ENCODE measurements around the gene KRTAP1-4. TPM values are rescaled to one million over a fixed set of nuclear protein-coding genes. Genes with fewer than 3 reads are reported as not detected.

The KRTAP1-4 gene
- total RNA-seq, 1 experiment from 2014 or later = not detected

GRCh38 chr17:40996829-40997228, 33.2 kb downstream of the KRTAP1-4 start:
- ChIA-PET CTCF (no interaction called here), POLR2A (ENCODE audit: low non-redundant PET) (no interaction called here)
- no TSS peak for BruUV-seq (replicated peaks)

DNA sequence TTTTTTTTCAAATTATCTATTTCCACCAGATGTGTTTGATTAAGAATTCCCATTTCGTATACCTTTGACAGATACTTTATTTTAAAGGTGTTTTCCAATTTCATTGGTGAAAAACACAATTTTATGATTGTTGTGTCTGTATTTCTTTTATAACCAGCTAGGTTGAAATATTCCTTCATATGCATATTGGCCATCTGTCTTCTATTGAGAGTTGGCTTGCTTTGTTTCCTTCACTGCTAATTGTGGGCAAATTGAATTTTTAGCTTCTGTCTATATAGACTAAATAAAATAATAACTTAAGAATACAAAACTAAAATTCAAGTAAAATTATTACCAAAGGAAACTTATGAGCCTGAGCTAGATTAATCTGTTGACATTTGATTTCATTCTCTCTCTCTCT, 34.9 kb downstream of the KRTAP1-4 start:
- CTCF ChIA-PET = no interaction called here
- POLR2A ChIA-PET (ENCODE audit: low non-redundant PET) = no interaction called here
- no peak for DNase-seq (ENCODE audit: low spot score)
- intact Hi-C loops (cut with micrococcal nuclease; ENCODE audit: unreplicated experiment) = no loop called here
- H3K9me3 ChIP-seq (ENCODE audit: low read depth, low read length, poor library complexity, severe bottlenecking) = no peaks in the 10 kb centered on the region
- H3K4me1 ChIP-seq (ENCODE audit: insufficient read depth, low read length, poor library complexity, severe bottlenecking) = no peaks in the 10 kb centered on the region
- H3K27ac ChIP-seq (ENCODE audit: low read depth, low read length, poor library complexity, severe bottlenecking) = no peak overlapping the region
- no peak overlapping the region for H3K4me3 ChIP-seq (ENCODE audit: low read depth, low read length, poor library complexity, severe bottlenecking)
- no TSS peak for BruUV-seq (replicated peaks)
- H3K36me3 ChIP-seq (ENCODE audit: insufficient read depth, low read length, poor library complexity, severe bottlenecking) = no peaks in the 10 kb centered on the region
- no peaks in the 10 kb centered on the region for H3K27me3 ChIP-seq (replicated peaks; ENCODE audit: insufficient read depth, low read depth, low read length, poor library complexity)
- TF ChIP-seq, protein P1, sequence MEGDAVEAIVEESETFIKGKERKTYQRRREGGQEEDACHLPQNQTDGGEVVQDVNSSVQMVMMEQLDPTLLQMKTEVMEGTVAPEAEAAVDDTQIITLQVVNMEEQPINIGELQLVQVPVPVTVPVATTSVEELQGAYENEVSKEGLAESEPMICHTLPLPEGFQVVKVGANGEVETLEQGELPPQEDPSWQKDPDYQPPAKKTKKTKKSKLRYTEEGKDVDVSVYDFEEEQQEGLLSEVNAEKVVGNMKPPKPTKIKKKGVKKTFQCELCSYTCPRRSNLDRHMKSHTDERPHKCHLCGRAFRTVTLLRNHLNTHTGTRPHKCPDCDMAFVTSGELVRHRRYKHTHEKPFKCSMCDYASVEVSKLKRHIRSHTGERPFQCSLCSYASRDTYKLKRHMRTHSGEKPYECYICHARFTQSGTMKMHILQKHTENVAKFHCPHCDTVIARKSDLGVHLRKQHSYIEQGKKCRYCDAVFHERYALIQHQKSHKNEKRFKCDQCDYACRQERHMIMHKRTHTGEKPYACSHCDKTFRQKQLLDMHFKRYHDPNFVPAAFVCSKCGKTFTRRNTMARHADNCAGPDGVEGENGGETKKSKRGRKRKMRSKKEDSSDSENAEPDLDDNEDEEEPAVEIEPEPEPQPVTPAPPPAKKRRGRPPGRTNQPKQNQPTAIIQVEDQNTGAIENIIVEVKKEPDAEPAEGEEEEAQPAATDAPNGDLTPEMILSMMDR (conservative IDR thresholded peaks at IDR 0.05; ENCODE audit: low read depth, low read length) = no peak
- TF ChIP-seq EZH2 (IDR thresholded peaks at IDR 0.05; ENCODE audit: borderline replicate concordance, low read depth, low read length, poor library complexity, severe bottlenecking) = no peak

More at GRCh38 chr17:40996829-40997228, 33.2 kb downstream of the KRTAP1-4 start:
- no peak overlapping the region for H3K27ac ChIP-seq (ENCODE audit: low read depth, low read length, poor library complexity, severe bottlenecking)
- intact Hi-C loops (cut with micrococcal nuclease; ENCODE audit: unreplicated experiment) = no loop called here
- TF ChIP-seq, protein P1 (conservative IDR thresholded peaks at IDR 0.05; ENCODE audit: low read depth, low read length) = no peak
- TF ChIP-seq EZH2 (IDR thresholded peaks at IDR 0.05; ENCODE audit: borderline replicate concordance, low read depth, low read length, poor library complexity, severe bottlenecking) = no peak
- H3K4me3 ChIP-seq (ENCODE audit: low read depth, low read length, poor library complexity, severe bottlenecking) = no peak overlapping the region
- no peaks in the 10 kb centered on the region for H3K4me1 ChIP-seq (ENCODE audit: insufficient read depth, low read length, poor library complexity, severe bottlenecking)
- H3K36me3 ChIP-seq (ENCODE audit: insufficient read depth, low read length, poor library complexity, severe bottlenecking) = no peaks in the 10 kb centered on the region
- no peaks in the 10 kb centered on the region for H3K9me3 ChIP-seq (ENCODE audit: low read depth, low read length, poor library complexity, severe bottlenecking)
- H3K27me3 ChIP-seq (replicated peaks; ENCODE audit: insufficient read depth, low read depth, low read length, poor library complexity) = no peaks in the 10 kb centered on the region
- no peak for DNase-seq (ENCODE audit: low spot score)

- CTCF ChIA-PET = no interaction called here
- no peaks in the 10 kb centered on the region for H3K27me3 ChIP-seq (replicated peaks; ENCODE audit: insufficient read depth, low read depth, low read length, poor library complexity)
- H3K9me3 ChIP-seq (ENCODE audit: low read depth, low read length, poor library complexity, severe bottlenecking) = no peaks in the 10 kb centered on the region
- no peaks in the 10 kb centered on the region for H3K36me3 ChIP-seq (ENCODE audit: insufficient read depth, low read length, poor library complexity, severe bottlenecking)
- POLR2A ChIA-PET (ENCODE audit: low non-redundant PET) = no interaction called here
- intact Hi-C loops (cut with micrococcal nuclease; ENCODE audit: unreplicated experiment) = no loop called here
- TF ChIP-seq, protein P1 (conservative IDR thresholded peaks at IDR 0.05; ENCODE audit: low read depth, low read length) = no peak
- no peak for TF ChIP-seq EZH2 (IDR thresholded peaks at IDR 0.05; ENCODE audit: borderline replicate concordance, low read depth, low read length, poor library complexity, severe bottlenecking)
- no peaks in the 10 kb centered on the region for H3K4me1 ChIP-seq (ENCODE audit: insufficient read depth, low read length, poor library complexity, severe bottlenecking)
- no peak within 1 kb of the TSS for H3K4me3 ChIP-seq (ENCODE audit: low read depth, low read length, poor library complexity, severe bottlenecking)
- no peak within 1 kb of the TSS for H3K27ac ChIP-seq (ENCODE audit: low read depth, low read length, poor library complexity, severe bottlenecking)
- DNase-seq (ENCODE audit: low spot score) = no peak
- no TSS peak for BruUV-seq (replicated peaks)
Measured at GRCh38 chr17:40993839-40994238, 36.2 kb downstream of the KRTAP1-4 start, which contains the start of gene KRTAP3-3. Gene KRTAP3-3, minus strand, starts transcription at chr17:40994164. Its CDS starts 67 bp downstream, at chr17:40994097.
